Left ventricle myocardium inferior (tissue), 1 donor: ENCODE results near the gene ITCH. TPM values are rescaled to one million over a fixed set of nuclear protein-coding genes. Genes with fewer than 3 reads are reported as not detected.
"Not testable (repeated sequence)": the region's sequence is repeated elsewhere in the genome, so short reads cannot be mapped to it uniquely, and the experiment has no call there.

Experiments
- DNase-seq: peaks from one replicate; pipeline ENCODE4 v3.0.0-alpha.2; 2020
- H3K27ac ChIP-seq: fragments of 200-600 bp; replicated peaks from 2 replicates; pipeline ENCODE4 v1.8.0; 2021
- H3K27me3 ChIP-seq: fragments of 200-600 bp; 2 replicates; pipeline ENCODE4 v1.8.0; 2021; ENCODE audit warnings: low read depth
- H3K36me3 ChIP-seq: fragments of 200-600 bp; 2 replicates; pipeline ENCODE4 v1.8.0; 2021
- H3K4me1 ChIP-seq: fragments of 200-600 bp; 2 replicates; pipeline ENCODE4 v1.8.0; 2021
- H3K4me3 ChIP-seq: fragments of 200-600 bp; 2 replicates; pipeline ENCODE4 v1.8.0; 2021; ENCODE audit warnings: mild to moderate bottlenecking, moderate library complexity
- H3K9me3 ChIP-seq: fragments of 200-600 bp; replicated peaks from 2 replicates; pipeline ENCODE4 v1.8.0; 2021
- intact Hi-C: fragments of 100-400 bp; cut with micrococcal nuclease; formaldehyde crosslinking; loops from one replicate; pipeline ENCODE4 v1.11.0; 2022
- total RNA-seq: library from RNA; stranded (reverse); fragmentation: NEBNext Ultra II Directional; extraction: Animal tissue kit (Norgen Biotek cat#: 25700); gene quantifications from one replicate; pipeline ENCODE4 v1.2.1, GENCODE V29; 2021
- TF ChIP-seq, protein P1 (sequence below): fragments of 200-600 bp; IDR thresholded peaks from 2 replicates; pipeline ENCODE4 v1.8.0; 2021; ENCODE audit warnings: antibody characterized with exemption, mild to moderate bottlenecking, borderline replicate concordance
- donor health status: DM: no; HTN: yes; CAD: no; lungs with severe emphysema.

Gene ITCH
- total RNA-seq, 1 donor from 2014 or later: 40.1 TPM

DNA sequence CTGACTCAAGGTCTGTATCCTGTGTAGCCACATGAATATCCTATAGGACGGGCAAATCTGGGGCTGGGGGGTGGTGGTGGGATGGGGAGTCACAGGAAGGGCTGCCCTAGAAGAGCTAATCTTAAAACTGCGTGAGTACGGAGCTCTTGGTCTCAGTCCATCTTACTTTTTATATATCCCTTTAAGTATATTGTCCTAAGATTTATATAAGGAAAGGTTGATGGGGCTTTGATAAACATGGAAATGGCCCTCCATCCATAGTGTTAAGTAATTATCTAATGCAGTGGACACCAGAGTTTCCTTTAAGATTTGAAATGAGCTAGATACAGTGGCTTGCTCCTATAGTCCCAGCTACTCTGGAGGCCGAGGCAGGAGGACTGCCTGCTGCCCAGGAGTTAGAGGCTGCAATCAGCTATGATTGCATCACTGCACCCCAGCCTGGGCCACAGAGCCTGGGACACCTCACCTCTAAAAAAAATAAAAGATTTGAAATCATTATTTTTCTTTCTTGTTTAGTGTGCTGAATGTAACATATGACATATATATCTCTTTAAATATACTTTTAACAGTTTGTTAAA, 128.9 kb downstream of the ITCH start:
- TF ChIP-seq, protein P1, sequence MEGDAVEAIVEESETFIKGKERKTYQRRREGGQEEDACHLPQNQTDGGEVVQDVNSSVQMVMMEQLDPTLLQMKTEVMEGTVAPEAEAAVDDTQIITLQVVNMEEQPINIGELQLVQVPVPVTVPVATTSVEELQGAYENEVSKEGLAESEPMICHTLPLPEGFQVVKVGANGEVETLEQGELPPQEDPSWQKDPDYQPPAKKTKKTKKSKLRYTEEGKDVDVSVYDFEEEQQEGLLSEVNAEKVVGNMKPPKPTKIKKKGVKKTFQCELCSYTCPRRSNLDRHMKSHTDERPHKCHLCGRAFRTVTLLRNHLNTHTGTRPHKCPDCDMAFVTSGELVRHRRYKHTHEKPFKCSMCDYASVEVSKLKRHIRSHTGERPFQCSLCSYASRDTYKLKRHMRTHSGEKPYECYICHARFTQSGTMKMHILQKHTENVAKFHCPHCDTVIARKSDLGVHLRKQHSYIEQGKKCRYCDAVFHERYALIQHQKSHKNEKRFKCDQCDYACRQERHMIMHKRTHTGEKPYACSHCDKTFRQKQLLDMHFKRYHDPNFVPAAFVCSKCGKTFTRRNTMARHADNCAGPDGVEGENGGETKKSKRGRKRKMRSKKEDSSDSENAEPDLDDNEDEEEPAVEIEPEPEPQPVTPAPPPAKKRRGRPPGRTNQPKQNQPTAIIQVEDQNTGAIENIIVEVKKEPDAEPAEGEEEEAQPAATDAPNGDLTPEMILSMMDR: no peak
- H3K27me3 ChIP-seq: no peaks in the 10 kb centered on the region
- H3K4me3 ChIP-seq: no peak overlapping the region
- no peak overlapping the region for H3K27ac ChIP-seq
- no peaks in the 10 kb centered on the region for H3K4me1 ChIP-seq
- peaks cover 1% of the 10 kb centered on the region for H3K9me3 ChIP-seq
- intact Hi-C loops: no loop called here
- H3K36me3 ChIP-seq: peaks cover 94% of the 10 kb centered on the region
- no peak for DNase-seq

DNA sequence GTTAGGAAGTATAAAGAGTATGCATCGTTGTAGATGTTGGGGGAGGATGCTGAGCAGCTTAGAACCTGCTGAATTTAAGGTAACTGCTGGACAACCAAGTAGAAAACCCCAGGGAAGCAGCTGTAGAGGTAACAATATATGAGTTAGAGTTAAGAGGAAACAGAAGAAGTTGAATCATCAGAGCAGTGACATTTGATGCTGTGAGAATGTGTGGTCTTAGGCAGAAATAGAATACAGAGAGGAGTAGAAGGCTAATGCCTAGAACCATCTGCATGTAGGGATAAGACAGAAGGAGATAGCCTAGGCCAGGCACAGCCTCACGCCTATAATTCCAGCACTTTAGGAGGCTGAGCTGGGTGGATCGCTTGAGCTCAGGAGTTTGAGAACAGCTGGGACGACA, 130.6 kb downstream of the ITCH start:
- Histone ChIP-seq H3K4me1 (no peaks in the 10 kb centered on the region), H3K27ac (no peak overlapping the region), H3K9me3 (peaks cover 18% of the 10 kb centered on the region), H3K36me3 (peaks cover 93% of the 10 kb centered on the region), H3K4me3 (no peak overlapping the region), H3K27me3 (no peaks in the 10 kb centered on the region)
- TF ChIP-seq, protein P1: no peak
- intact Hi-C loops: no loop called here
- DNase-seq: no peak

DNA sequence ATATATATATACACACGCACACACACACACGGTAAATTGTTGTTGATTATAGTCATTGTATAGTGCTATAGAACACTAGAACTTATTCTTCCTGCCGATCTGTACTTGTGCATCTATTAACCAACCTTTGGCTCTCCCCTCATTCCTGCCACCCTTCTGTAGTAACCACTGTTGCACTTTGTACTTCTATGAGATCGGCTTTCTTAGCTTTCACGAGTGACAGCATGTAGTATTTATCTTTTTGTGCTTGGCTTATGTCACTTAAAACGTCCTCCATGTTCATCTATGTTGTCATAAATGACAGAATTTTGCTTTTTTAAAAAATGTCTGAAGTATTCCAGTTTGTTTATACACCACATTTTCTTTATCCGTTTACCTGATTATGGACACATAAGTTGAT, 132.2 kb downstream of the ITCH start:
- Histone ChIP-seq H3K4me3 (no peak overlapping the region), H3K4me1 (no peaks in the 10 kb centered on the region), H3K27me3 (no peaks in the 10 kb centered on the region), H3K27ac (no peak overlapping the region), H3K9me3 (peaks cover 25% of the 10 kb centered on the region), H3K36me3 (peaks cover 84% of the 10 kb centered on the region)
- intact Hi-C loops: no loop called here
- DNase-seq: no peak
- TF ChIP-seq, protein P1: no peak

DNA sequence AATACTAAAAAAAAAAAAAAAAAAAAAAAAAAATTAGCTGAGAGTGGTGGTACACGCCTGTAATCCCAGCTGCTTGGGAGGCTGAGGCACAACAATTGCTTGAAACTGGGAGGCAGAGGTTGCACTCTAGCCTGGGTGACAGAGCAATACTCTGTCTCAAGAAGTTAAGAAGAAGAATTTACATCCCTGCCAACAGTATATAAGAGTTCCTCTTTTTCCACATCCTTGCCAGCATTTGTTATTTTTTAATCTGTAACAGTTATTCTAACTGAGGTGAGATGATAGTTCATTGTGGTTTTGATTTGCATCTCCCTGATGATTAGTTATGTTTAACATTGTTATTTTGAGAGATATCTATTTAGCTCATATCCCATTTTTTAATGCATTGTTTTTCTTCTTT, 132.8 kb downstream of the ITCH start:
- Histone ChIP-seq H3K27ac (no peak overlapping the region), H3K4me1 (no peaks in the 10 kb centered on the region), H3K4me3 (no peak overlapping the region), H3K9me3 (peaks cover 31% of the 10 kb centered on the region), H3K36me3 (peaks cover 84% of the 10 kb centered on the region), H3K27me3 (no peaks in the 10 kb centered on the region)
- TF ChIP-seq, protein P1: no peak
- DNase-seq: no peak
- intact Hi-C loops: no loop called here

DNA sequence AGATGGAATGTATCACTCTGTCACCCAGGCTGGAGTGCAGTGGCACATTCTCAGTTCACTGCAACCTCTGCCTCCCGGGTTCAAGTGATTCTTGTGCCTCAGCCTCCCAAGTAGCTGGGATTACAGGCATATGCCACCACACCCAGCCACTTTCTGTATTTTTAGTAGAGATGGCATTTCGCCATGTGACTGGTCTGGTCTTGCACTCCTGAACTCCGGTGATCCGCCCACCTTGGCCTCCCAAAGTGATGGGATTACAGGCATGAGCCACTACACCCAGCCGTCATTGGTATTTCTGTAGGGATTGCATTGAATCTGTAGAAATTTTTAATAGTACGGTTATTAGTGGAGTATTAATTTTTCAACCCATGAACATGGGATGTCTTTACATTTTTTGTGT, 134.5 kb downstream of the ITCH start:
- Histone ChIP-seq H3K9me3 (peaks cover 35% of the 10 kb centered on the region), H3K36me3 (peaks cover 75% of the 10 kb centered on the region)
- H3K4me3 ChIP-seq, H3K4me1 ChIP-seq, H3K27me3 ChIP-seq, DNase-seq, H3K27ac ChIP-seq, intact Hi-C loops: not testable (repeated sequence)

DNA sequence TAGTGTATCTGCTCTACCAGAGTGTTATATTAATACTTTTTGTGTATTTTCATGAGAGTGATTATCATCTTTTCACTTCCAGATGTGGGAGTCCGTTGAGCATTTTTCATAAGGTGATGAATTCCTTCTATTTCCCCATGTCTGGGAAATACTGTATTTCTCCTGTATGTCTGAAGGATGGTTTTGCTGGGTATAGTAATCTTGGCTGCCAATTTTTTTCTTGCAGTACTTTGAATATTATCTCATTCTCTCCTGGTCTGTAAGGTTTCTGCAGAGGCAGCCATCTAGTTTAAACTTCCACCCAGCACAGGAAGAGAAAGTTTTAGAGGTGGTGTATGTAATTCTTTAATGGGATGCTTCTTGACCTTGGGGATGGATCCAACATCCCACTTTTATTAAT, 137.8 kb downstream of the ITCH start:
- no peak for DNase-seq
- H3K27me3 ChIP-seq: no peaks in the 10 kb centered on the region
- TF ChIP-seq, protein P1: no peak
- intact Hi-C loops: no loop called here
- no peak overlapping the region for H3K27ac ChIP-seq
- peaks cover 61% of the 10 kb centered on the region for H3K36me3 ChIP-seq
- H3K9me3 ChIP-seq: peaks cover 35% of the 10 kb centered on the region
- H3K4me3 ChIP-seq: no peak overlapping the region
- no peaks in the 10 kb centered on the region for H3K4me1 ChIP-seq
